ENCODE data around the gene GALNT10. TPM values are rescaled to one million over a fixed set of nuclear protein-coding genes. Genes with fewer than 3 reads are reported as not detected.

GALNT10 gene
- total and polyA plus RNA-seq, 2 of the 8 experiments (the other 6 are each of a cell fraction or from before 2014, with no cell fraction given) = 4.6 to 15.5 TPM

GRCh38 chr5:154316223-154316935 lies 125.8 kb downstream of the GALNT10 start (continued):
- TF ChIP-seq EGR1 (IDR thresholded peaks at IDR 0.05; ENCODE audit: borderline replicate concordance, low read depth, low read length) (no peak), GTF2F1 (IDR thresholded peaks at IDR 0.05; ENCODE audit: borderline replicate concordance, low read depth, low read length) (no peak), RAD21 (IDR thresholded peaks at IDR 0.05 in 1 of 2, conservative IDR thresholded peaks at IDR 0.05 in 1 of 2; ENCODE audit: low read depth in 2 of 2, low read length in 2 of 2) (no peak), POU5F1 (IDR thresholded peaks at IDR 0.05; ENCODE audit: low read depth, low read length) (no peak), SP4 (IDR thresholded peaks at IDR 0.05; ENCODE audit: low read length) (no peak), ZNF274 (IDR thresholded peaks at IDR 0.05; ENCODE audit: borderline replicate concordance, extremely low read depth, low read length) (no peak), CREB1 (IDR thresholded peaks at IDR 0.05) (no peak), RXRA (IDR thresholded peaks at IDR 0.05; ENCODE audit: insufficient read depth, low read depth, low read length) (no peak), SIN3A (conservative IDR thresholded peaks at IDR 0.05 in 1 of 2, IDR thresholded peaks at IDR 0.05 in 1 of 2; ENCODE audit: low read depth in 1 of 2, low read length in 2 of 2) (no peak), BACH1 (IDR thresholded peaks at IDR 0.05; ENCODE audit: low read length) (no peak)
